HepG2 (cell line): Measurements from ENCODE around the gene SLC25A48. TPM values are rescaled to one million over a fixed set of nuclear protein-coding genes. Genes with fewer than 3 reads are reported as not detected.

Experiments
- ATF3 ChIP-seq: sonication (generic); formaldehyde crosslinking; IDR thresholded peaks from 2 replicates; pipeline ENCODE4 v1.4.0; 2020; ENCODE audit warnings: missing genetic modification reagents
- EZH2 ChIP-seq: conservative IDR thresholded peaks from 2 replicates; pipeline ENCODE4 v1.6.1; 2012; ENCODE audit warnings: mild to moderate bottlenecking, low read depth, low read length, moderate library complexity
- MBD4 ChIP-seq: IDR thresholded peaks from 2 replicates; pipeline ENCODE4 v1.6.1; 2012; ENCODE audit warnings: low read length, inconsistent platforms, borderline replicate concordance
- MYC ChIP-seq: sonication (generic); formaldehyde crosslinking; IDR thresholded peaks from 2 replicates; pipeline ENCODE4 v1.9.0; 2021; ENCODE audit warnings: missing genetic modification reagents, borderline replicate concordance
- NRL ChIP-seq: sonication (generic); formaldehyde crosslinking; IDR thresholded peaks from 2 replicates; pipeline ENCODE4 v1.5.0; 2020; ENCODE audit warnings: missing genetic modification reagents, mild to moderate bottlenecking, moderate library complexity, borderline replicate concordance
- RARG ChIP-seq: sonication (generic); formaldehyde crosslinking; IDR thresholded peaks from 2 replicates; pipeline ENCODE4 v1.4.0; 2020; ENCODE audit warnings: low read depth, mild to moderate bottlenecking, missing genetic modification reagents
- REPIN1 ChIP-seq: sonication (generic); formaldehyde crosslinking; IDR thresholded peaks from 2 replicates; pipeline ENCODE4 v1.8.0; 2022; ENCODE audit warnings: missing genetic modification reagents, low read depth, mild to moderate bottlenecking, borderline replicate concordance
- SP2 ChIP-seq: sonication (generic); formaldehyde crosslinking; IDR thresholded peaks from 2 replicates; pipeline ENCODE4 v1.5.1; 2020; ENCODE audit warnings: mild to moderate bottlenecking, missing genetic modification reagents
- SRY ChIP-seq: sonication (generic); formaldehyde crosslinking; IDR thresholded peaks from 2 replicates; pipeline ENCODE4 v1.8.0; 2022; ENCODE audit warnings: mild to moderate bottlenecking, missing genetic modification reagents
- TRIM24 ChIP-seq: sonication (generic); formaldehyde crosslinking; IDR thresholded peaks from 2 replicates; pipeline ENCODE4 v1.8.0; 2022; ENCODE audit warnings: mild to moderate bottlenecking, missing genetic modification reagents
- ZBTB7B ChIP-seq: sonication (generic); formaldehyde crosslinking; IDR thresholded peaks from 2 replicates; pipeline ENCODE4 v1.4.0; 2020; ENCODE audit warnings: missing genetic modification reagents
- ZFP36L1 ChIP-seq: sonication (generic); formaldehyde crosslinking; IDR thresholded peaks from 2 replicates; pipeline ENCODE4 v1.8.0; 2022; ENCODE audit warnings: mild to moderate bottlenecking, missing genetic modification reagents, moderate library complexity
- ZHX1 ChIP-seq: sonication (generic); formaldehyde crosslinking; IDR thresholded peaks from 2 replicates; pipeline ENCODE4 v1.8.1; 2022; ENCODE audit warnings: low read depth, mild to moderate bottlenecking, missing genetic modification reagents
- ZNF207 ChIP-seq: fragments of 450-650 bp; IDR thresholded peaks from 2 replicates; pipeline ENCODE4 v1.6.1; 2016; ENCODE audit warnings: antibody characterized with exemption, borderline replicate concordance
- ZNF230 ChIP-seq: sonication (generic); formaldehyde crosslinking; IDR thresholded peaks from 2 replicates; pipeline ENCODE4 v1.4.0; 2020; ENCODE audit warnings: mild to moderate bottlenecking, missing genetic modification reagents
- ZNF281 ChIP-seq: sonication (generic); formaldehyde crosslinking; IDR thresholded peaks from 2 replicates; pipeline ENCODE4 v1.4.0; 2020; ENCODE audit warnings: missing genetic modification reagents, borderline replicate concordance
- ZNF367 ChIP-seq: sonication (generic); formaldehyde crosslinking; IDR thresholded peaks from 2 replicates; pipeline ENCODE4 v1.4.0; 2020; ENCODE audit warnings: missing genetic modification reagents, borderline replicate concordance
- ZNF382 ChIP-seq: sonication (generic); formaldehyde crosslinking; IDR thresholded peaks from 2 replicates; pipeline ENCODE4 v1.5.0; 2020; ENCODE audit warnings: missing genetic modification reagents, mild to moderate bottlenecking, borderline replicate concordance
- ZNF567 ChIP-seq: sonication (generic); formaldehyde crosslinking; IDR thresholded peaks from 2 replicates; pipeline ENCODE4 v1.8.1; 2023; ENCODE audit warnings: mild to moderate bottlenecking, missing genetic modification reagents, borderline replicate concordance
- ZNF792 ChIP-seq: IDR thresholded peaks from 2 replicates; pipeline ENCODE4 v1.6.1; 2016
- polyA plus RNA-seq, 8 experiments: library from polyadenylated mRNA; depleted of rRNA in 3 of 8; stranded (reverse) in 7 of 8; unstranded in 1 of 8; fragments of >200 nt; fragmentation: Illumina TruSeq in 4 of 8; extraction: Trizol in 4 of 8; gene quantifications; 2 replicates each; pipeline versions ENCODE4 v1.2.1 to v1.2.3, GENCODE V29; 2011 to 2016; ENCODE audit warnings: low read depth in 4 of 8, missing spikeins in 1 of 8, mixed read lengths in 1 of 8; ENCODE audit not compliant: insufficient read depth in 1 of 8
- total RNA-seq, 5 experiments: library from RNA; depleted of rRNA; stranded (reverse); fragments of >200 nt; fragmentation: Illumina TruSeq; extraction: Trizol; gene quantifications; 2 replicates each; pipeline ENCODE4 v1.2.3, GENCODE V29; 2016; ENCODE audit warnings: low read depth in 1 of 5

Gene SLC25A48
- total and polyA plus RNA-seq, 2 of the 13 experiments (the other 11 are each of a cell fraction or from before 2014, with no cell fraction given): 0.17 to 4.5 TPM

GRCh38 chr5:135930029-135930948 lies 95.8 kb downstream of the SLC25A48 start (continued):
- TF ChIP-seq ZHX1 (0 out of 2 replicates have a peak, but pooled peaks have one; percentile 27), MYC (peak; percentile 69; the same call in 1 of the 2 replicates), ZBTB7B (CRISPR knock-in tag) (peak; percentile 89; the same call in 1 of the 2 replicates), ZNF281 (CRISPR knock-in tag) (no peak), ATF3 (CRISPR knock-in tag) (no peak), ZNF792 (CRISPR knock-in tag) (no peak), RARG (CRISPR knock-in tag) (no peak), REPIN1 (no peak), NRL (peak; percentile 43; the same call in 1 of the 2 replicates), ZNF567 (CRISPR knock-in tag) (no peak), SP2 (no peak), MBD4 (no peak), ZFP36L1 (CRISPR knock-in tag) (no peak), ZNF230 (CRISPR knock-in tag) (no peak), SRY (CRISPR knock-in tag) (no peak), TRIM24 (no peak), ZNF382 (CRISPR knock-in tag) (no peak), ZNF367 (CRISPR knock-in tag) (no peak), ZNF207 (no peak), EZH2 (no peak)
